OCI-LY7 (cell line): Measurements from ENCODE around the gene DNAH5. TPM values are rescaled to one million over a fixed set of nuclear protein-coding genes. Genes with fewer than 3 reads are reported as not detected.

Source experiments
- BruUV-seq: library from RNA; stranded (reverse); fragments of 400-500 nt; replicated peaks from 2 replicates; lab custom pipeline; 2021; lab: Mats Ljungman, UMichigan
- CTCF ChIA-PET: fragments of 300-600 bp; sonication (Branson Sonifier 250); formaldehyde crosslinking; loops from one replicate; lab custom pipeline; 2022; ENCODE audit warnings: antibody characterized with exemption; ENCODE audit not compliant: unreplicated experiment; lab: Charles Lee
- POLR2A ChIA-PET: fragments of 300-600 bp; sonication (Branson Sonifier 250); formaldehyde crosslinking; loops from one replicate; lab custom pipeline; 2022; ENCODE audit warnings: antibody characterized with exemption; lab: Charles Lee
- DNase-seq: peaks from one replicate; pipeline ENCODE4 v3.0.0-alpha.2; 2015; ENCODE audit warnings: low spot score
- H2AFZ ChIP-seq: fragments of 200-600 bp; sonication (generic), shearing (Covaris generic); 2 replicates; pipeline ENCODE4 v1.6.1; 2014; ENCODE audit warnings: mild to moderate bottlenecking, antibody characterized with exemption, low read length, moderate library complexity
- H3K27ac ChIP-seq: fragments of 200-600 bp; sonication (generic); 2 replicates; pipeline ENCODE4 v1.5.1; 2014; ENCODE audit warnings: mixed run types, low read depth, mild to moderate bottlenecking, moderate library complexity, low read length, inconsistent platforms; ENCODE audit not compliant: poor library complexity, severe bottlenecking
- H3K36me3 ChIP-seq: fragments of 200-600 bp; sonication (generic); 2 replicates; pipeline ENCODE4 v1.6.1; 2014; ENCODE audit warnings: mild to moderate bottlenecking, antibody characterized with exemption, low read length, moderate library complexity, mixed read lengths; ENCODE audit not compliant: insufficient read depth
- H3K4me1 ChIP-seq: fragments of 200-600 bp; sonication (generic); 2 replicates; pipeline ENCODE4 v1.5.1; 2014; ENCODE audit warnings: mild to moderate bottlenecking, low read length; ENCODE audit not compliant: insufficient read depth, poor library complexity, severe bottlenecking
- H3K4me2 ChIP-seq: fragments of 200-600 bp; sonication (generic); 2 replicates; pipeline ENCODE4 v1.6.1; 2014; ENCODE audit warnings: mild to moderate bottlenecking, low read length
- H3K4me3 ChIP-seq: fragments of 200-600 bp; sonication (generic); 2 replicates; pipeline ENCODE4 v1.5.1; 2014; ENCODE audit warnings: mild to moderate bottlenecking, low read depth, low read length; ENCODE audit not compliant: poor library complexity, severe bottlenecking
- H3K79me2 ChIP-seq: fragments of 200-600 bp; sonication (generic); 2 replicates; pipeline ENCODE4 v1.6.1; 2016; ENCODE audit warnings: low read depth, mild to moderate bottlenecking, low read length, moderate library complexity, mixed read lengths; ENCODE audit not compliant: insufficient read depth
- H3K9me2 ChIP-seq: fragments of 200-600 bp; sonication (generic); 2 replicates; pipeline ENCODE4 v1.6.1; 2016; ENCODE audit warnings: mild to moderate bottlenecking, low read length, mixed read lengths; ENCODE audit not compliant: insufficient read depth
- H3K9me3 ChIP-seq: fragments of 200-600 bp; sonication (generic); 2 replicates; pipeline ENCODE4 v1.6.1; 2014; ENCODE audit warnings: mild to moderate bottlenecking, mixed run types, low read length, mixed read lengths
- H4K20me1 ChIP-seq: fragments of 200-600 bp; sonication (generic); 2 replicates; pipeline ENCODE4 v1.6.1; 2014; ENCODE audit warnings: mild to moderate bottlenecking, antibody characterized with exemption, low read length, moderate library complexity, mixed read lengths; ENCODE audit not compliant: insufficient read depth
- EZH2phosphoT487 ChIP-seq: fragments of 200-600 bp; sonication (generic); IDR thresholded peaks from 2 replicates; pipeline ENCODE4 v1.6.1; 2018; ENCODE audit warnings: low read depth, borderline replicate concordance, mild to moderate bottlenecking, mixed run types, antibody characterized with exemption, low read length, moderate library complexity, mixed read lengths
- intact Hi-C: fragments of 100-400 bp; cut with micrococcal nuclease; formaldehyde crosslinking; loops from one replicate; pipeline ENCODE4 v1.10.0; 2022; ENCODE audit not compliant: unreplicated experiment
- total RNA-seq, 2 experiments: library from RNA; depleted of rRNA in 1 of 2; stranded (reverse); fragments of >200 nt in 1 of 2; shearing (Covaris generic) in 1 of 2; gene quantifications; 2 replicates each; pipeline ENCODE4 v1.2.3, GENCODE V29; 2014 to 2022
- TF ChIP-seq, protein P1 (sequence below): fragments of 200-600 bp; sonication (generic); conservative IDR thresholded peaks from 2 replicates; pipeline ENCODE4 v1.5.1; 2014; ENCODE audit warnings: mild to moderate bottlenecking, antibody characterized with exemption, low read length, moderate library complexity, mixed read lengths

Gene DNAH5
- total RNA-seq, 2 experiments from 2014 or later, result 0.06 TPM; not detected in 1

DNA sequence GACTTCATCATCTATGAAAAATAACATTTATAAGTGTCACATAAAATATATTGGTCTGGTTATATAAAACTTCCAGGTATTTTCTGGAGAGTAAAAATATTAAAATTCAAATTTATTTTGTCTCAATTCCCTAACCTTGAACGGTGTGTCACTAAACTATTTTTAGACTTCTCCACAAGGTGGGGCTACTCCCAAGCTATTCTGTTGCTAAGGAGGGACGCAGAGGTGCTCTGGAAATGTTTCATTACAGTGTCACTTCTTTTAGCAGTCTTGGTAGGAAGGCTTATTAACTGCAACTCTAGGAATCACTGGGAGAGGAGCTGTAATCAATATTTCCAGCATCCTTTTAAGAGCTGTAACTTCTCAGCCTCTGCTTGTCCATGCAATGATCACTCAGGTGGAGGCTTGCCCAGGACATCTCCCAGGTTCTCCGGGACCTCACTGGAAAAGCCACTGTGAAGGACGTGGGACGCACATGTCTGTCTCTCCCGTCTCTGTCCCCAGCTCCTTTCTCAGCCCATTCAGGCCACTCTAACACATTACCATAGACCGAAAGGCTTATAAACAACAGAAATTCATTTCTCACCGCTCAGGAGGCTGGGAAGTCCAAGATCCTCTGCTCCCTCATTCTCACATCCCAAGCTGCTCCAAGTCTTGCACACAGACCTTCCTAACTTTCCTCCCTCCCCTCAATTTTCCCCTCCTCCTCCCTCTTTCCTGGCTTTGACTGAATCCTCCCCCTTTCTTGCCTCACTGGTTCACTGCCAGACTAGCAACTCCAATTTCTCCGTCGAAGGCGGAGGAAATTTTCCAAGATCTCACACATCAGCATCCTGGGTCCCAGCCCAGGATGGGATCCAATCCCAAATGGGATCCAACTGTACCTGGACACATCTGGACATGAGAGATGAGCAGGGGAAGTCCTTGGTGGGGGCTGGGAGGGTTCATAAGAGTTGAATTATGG, 32.7 kb upstream of the DNAH5 start:
- Histone ChIP-seq H4K20me1 (no peaks in the 10 kb centered on the region), H3K9me2 (no peaks in the 10 kb centered on the region), H3K27ac (no peak overlapping the region), H3K79me2 (no peaks in the 10 kb centered on the region), H2AFZ (no peak overlapping the region), H3K4me2 (no peak overlapping the region), H3K4me3 (no peak overlapping the region), H3K36me3 (no peaks in the 10 kb centered on the region), H3K4me1 (no peaks in the 10 kb centered on the region), H3K9me3 (no peaks in the 10 kb centered on the region)
- CTCF ChIA-PET, result no interaction called here
- peak; percentile 13 for DNase-seq
- BruUV-seq, result no TSS peak
- POLR2A ChIA-PET, result no interaction called here
- intact Hi-C loops, result no loop called here
- no peak for TF ChIP-seq EZH2phosphoT487
- TF ChIP-seq, protein P1, sequence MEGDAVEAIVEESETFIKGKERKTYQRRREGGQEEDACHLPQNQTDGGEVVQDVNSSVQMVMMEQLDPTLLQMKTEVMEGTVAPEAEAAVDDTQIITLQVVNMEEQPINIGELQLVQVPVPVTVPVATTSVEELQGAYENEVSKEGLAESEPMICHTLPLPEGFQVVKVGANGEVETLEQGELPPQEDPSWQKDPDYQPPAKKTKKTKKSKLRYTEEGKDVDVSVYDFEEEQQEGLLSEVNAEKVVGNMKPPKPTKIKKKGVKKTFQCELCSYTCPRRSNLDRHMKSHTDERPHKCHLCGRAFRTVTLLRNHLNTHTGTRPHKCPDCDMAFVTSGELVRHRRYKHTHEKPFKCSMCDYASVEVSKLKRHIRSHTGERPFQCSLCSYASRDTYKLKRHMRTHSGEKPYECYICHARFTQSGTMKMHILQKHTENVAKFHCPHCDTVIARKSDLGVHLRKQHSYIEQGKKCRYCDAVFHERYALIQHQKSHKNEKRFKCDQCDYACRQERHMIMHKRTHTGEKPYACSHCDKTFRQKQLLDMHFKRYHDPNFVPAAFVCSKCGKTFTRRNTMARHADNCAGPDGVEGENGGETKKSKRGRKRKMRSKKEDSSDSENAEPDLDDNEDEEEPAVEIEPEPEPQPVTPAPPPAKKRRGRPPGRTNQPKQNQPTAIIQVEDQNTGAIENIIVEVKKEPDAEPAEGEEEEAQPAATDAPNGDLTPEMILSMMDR, result peak; percentile 55

DNA sequence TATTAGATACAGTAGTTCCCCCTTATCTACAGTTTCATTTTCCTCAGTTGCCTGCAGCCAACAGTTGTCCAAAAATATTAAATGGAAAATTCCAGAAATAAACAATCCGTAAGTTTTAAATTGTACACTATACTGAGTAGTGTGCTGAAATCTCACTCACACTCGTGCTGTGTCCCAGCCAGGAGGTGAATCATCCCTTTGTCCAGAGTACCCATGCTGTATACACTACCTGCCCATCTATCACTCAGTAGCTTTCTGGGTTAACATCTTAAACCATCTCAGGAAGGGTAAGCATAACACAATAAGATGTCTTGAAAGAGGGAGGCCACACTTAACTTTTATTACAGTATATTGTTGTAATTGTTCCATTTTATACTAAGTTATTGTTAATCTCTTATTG, 31.7 kb upstream of the DNAH5 start:
- intact Hi-C loops, result no loop called here
- CTCF ChIA-PET, result no interaction called here
- H3K4me2 ChIP-seq, result no peak overlapping the region
- H3K36me3 ChIP-seq, result no peaks in the 10 kb centered on the region
- TF ChIP-seq EZH2phosphoT487, result no peak
- TF ChIP-seq, protein P1, result no peak
- no peaks in the 10 kb centered on the region for H3K9me3 ChIP-seq
- BruUV-seq, result no TSS peak
- H3K9me2 ChIP-seq, result no peaks in the 10 kb centered on the region
- no peak for DNase-seq
- no peaks in the 10 kb centered on the region for H3K4me1 ChIP-seq
- no peak overlapping the region for H2AFZ ChIP-seq
- H4K20me1 ChIP-seq, result no peaks in the 10 kb centered on the region
- POLR2A ChIA-PET, result no interaction called here
- no peak overlapping the region for H3K4me3 ChIP-seq
- no peak overlapping the region for H3K27ac ChIP-seq
- H3K79me2 ChIP-seq, result no peaks in the 10 kb centered on the region

- CTCF ChIA-PET, result no interaction called here
- H3K36me3 ChIP-seq, result no peaks in the 10 kb centered on the region
- H3K9me2 ChIP-seq, result no peaks in the 10 kb centered on the region
- intact Hi-C loops, result no loop called here
- no peaks in the 10 kb centered on the region for H3K9me3 ChIP-seq
- no peak for TF ChIP-seq EZH2phosphoT487
- TF ChIP-seq, protein P1, result no peak
- BruUV-seq, result no TSS peak
- POLR2A ChIA-PET, result no interaction called here
- no peak overlapping the region for H3K4me2 ChIP-seq
- H3K4me1 ChIP-seq, result no peaks in the 10 kb centered on the region
- no peak overlapping the region for H3K27ac ChIP-seq
- H3K4me3 ChIP-seq, result no peak overlapping the region
- H3K79me2 ChIP-seq, result no peaks in the 10 kb centered on the region
- DNase-seq, result no peak
- no peaks in the 10 kb centered on the region for H4K20me1 ChIP-seq
- H2AFZ ChIP-seq, result no peak overlapping the region
Observed at GRCh38 chr5:13975246-13975645, 30.8 kb upstream of the DNAH5 start.
